Fibroblast of pulmonary artery (primary cell): Measurements from ENCODE around the gene MUC2.

Experiments
- DNase-seq: peaks from one replicate; pipeline ENCODE4 v3.0.0-alpha.2; 2010; ENCODE audit warnings: low read depth
- H3K4me3 ChIP-seq: replicated peaks from 2 replicates; pipeline ENCODE4 v1.5.1; 2011; ENCODE audit warnings: low read depth, mild to moderate bottlenecking, control low read depth, low read length, moderate library complexity
- CTCF ChIP-seq: IDR thresholded peaks from 2 replicates; pipeline ENCODE4 v1.5.1; 2011; ENCODE audit warnings: mild to moderate bottlenecking, control low read depth, low read length, inconsistent platforms; ENCODE audit errors: missing control alignments

Gene MUC2

GRCh38 chr11:1084561-1085439 is 10.1 kb downstream of the MUC2 start:
- no peak for TF ChIP-seq CTCF
- H3K4me3 ChIP-seq: no peak overlapping the region
- no peak for DNase-seq

GRCh38 chr11:1085440-1086170 is 10.9 kb downstream of the MUC2 start:
- no peak for DNase-seq
- no peak for TF ChIP-seq CTCF
- H3K4me3 ChIP-seq: no peak overlapping the region

- H3K4me3 ChIP-seq: no peak overlapping the region
- no peak for TF ChIP-seq CTCF
- DNase-seq: no peak
These were observed 11.8 kb downstream of the MUC2 start for GRCh38 chr11:1086171-1087102.

GRCh38 chr11:1087279-1087960 is 12.7 kb downstream of the MUC2 start:
- no peak for TF ChIP-seq CTCF

GRCh38 chr11:1087961-1088926 is 13.6 kb downstream of the MUC2 start:
- DNase-seq: no peak
- TF ChIP-seq CTCF: no peak
- H3K4me3 ChIP-seq: no peak overlapping the region

More at GRCh38 chr11:1087279-1087960, 12.7 kb downstream of the MUC2 start:
- DNase-seq: no peak
- H3K4me3 ChIP-seq: no peak overlapping the region
